HUES6 (cell line): Measurements from ENCODE around the gene RNF141.

Source experiments
- H3K27ac ChIP-seq: 2 replicates; pipeline ENCODE4 v1.7.0; 2013; ENCODE audit warnings: low read depth, mild to moderate bottlenecking, low read length, inconsistent platforms
- H3K27me3 ChIP-seq: 2 replicates; pipeline ENCODE4 v1.6.1; 2013; ENCODE audit warnings: low read length; ENCODE audit not compliant: control insufficient read depth, insufficient read depth
- H3K36me3 ChIP-seq: 2 replicates; pipeline ENCODE4 v1.6.1; 2013; ENCODE audit warnings: low read length; ENCODE audit not compliant: control insufficient read depth, insufficient read depth
- H3K4me1 ChIP-seq: 2 replicates; pipeline ENCODE4 v1.6.1; 2013; ENCODE audit warnings: low read length; ENCODE audit not compliant: control insufficient read depth, insufficient read depth
- H3K4me3 ChIP-seq: 2 replicates; pipeline ENCODE4 v1.5.1; 2013; ENCODE audit warnings: low read depth, low read length
- H3K9ac ChIP-seq: one replicate; pipeline ENCODE4 v1.6.1; 2013; ENCODE audit warnings: mild to moderate bottlenecking, low read length
- H3K9me3 ChIP-seq: 2 replicates; pipeline ENCODE4 v1.6.1; 2013; ENCODE audit warnings: low read depth, low read length; ENCODE audit not compliant: control insufficient read depth, insufficient read depth

Gene RNF141

DNA sequence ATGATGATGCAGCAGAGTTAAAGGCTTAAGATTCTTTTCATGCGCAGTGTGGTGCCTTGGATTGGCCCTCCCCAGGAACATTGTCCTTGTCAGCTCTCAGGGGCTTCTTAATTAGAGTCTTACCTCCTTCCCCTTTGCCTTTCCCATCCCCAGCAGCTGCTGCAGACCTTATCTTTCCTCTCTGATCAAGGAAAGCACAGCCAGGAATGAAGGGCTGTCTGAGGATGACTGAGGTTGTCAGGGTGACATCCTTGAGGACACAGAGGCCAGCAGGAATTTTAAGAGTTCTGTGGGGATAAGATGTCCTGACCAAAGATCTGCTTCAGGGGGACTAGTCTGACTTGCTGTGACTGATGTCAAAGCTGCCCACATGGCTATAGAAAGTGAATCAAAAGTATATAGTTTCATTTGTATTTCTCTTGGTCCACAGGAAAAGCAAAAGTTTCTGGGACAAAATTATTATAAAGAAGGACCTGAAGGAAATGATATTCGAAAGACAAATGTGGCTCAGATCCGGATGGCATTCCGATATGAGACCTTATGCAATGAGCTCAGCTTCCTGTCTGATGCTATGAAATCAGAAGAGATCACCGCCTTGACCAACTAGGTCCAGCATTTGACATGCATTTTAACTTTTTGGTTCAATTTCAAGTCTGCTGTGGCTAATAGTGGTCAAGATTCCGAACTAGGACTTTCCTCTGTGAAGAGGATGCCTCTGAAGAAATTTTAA, 35.5 kb downstream of the RNF141 start:
- no peaks in the 10 kb centered on the region for H3K4me1 ChIP-seq

DNA sequence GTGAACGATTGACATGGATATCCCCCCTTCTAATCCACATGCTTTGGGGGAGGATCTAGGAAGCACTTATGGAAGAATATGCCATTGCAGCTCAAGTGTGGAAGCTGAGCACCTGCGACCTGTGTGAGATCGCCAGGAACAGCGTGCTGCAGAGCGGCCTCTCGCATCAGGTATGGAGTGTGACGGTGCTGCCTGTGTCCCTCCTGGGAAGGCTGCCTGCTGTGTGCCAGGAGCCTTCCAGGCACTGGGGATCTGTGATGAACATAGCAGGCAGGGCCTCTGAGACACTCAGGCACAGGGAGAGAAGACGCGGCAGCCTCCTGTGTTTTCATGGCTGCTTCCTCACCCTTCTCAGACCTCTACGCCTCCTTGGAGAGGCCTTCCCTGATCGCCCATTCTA, 36.5 kb downstream of the RNF141 start:
- Histone ChIP-seq H3K9ac (no peak overlapping the region), H3K27me3 (no peaks in the 10 kb centered on the region), H3K4me3 (no peak overlapping the region), H3K9me3 (no peaks in the 10 kb centered on the region), H3K4me1 (no peaks in the 10 kb centered on the region), H3K27ac (no peak overlapping the region), H3K36me3 (peaks cover 6% of the 10 kb centered on the region)

More for the DNA sequence above, 35.5 kb downstream of the RNF141 start:
- no peak overlapping the region for H3K27ac ChIP-seq
- H3K36me3 ChIP-seq: peaks cover under 1% of the 10 kb centered on the region
- no peaks in the 10 kb centered on the region for H3K9me3 ChIP-seq
- H3K4me3 ChIP-seq: no peak overlapping the region
- H3K9ac ChIP-seq: no peak overlapping the region
- H3K27me3 ChIP-seq: no peaks in the 10 kb centered on the region

DNA sequence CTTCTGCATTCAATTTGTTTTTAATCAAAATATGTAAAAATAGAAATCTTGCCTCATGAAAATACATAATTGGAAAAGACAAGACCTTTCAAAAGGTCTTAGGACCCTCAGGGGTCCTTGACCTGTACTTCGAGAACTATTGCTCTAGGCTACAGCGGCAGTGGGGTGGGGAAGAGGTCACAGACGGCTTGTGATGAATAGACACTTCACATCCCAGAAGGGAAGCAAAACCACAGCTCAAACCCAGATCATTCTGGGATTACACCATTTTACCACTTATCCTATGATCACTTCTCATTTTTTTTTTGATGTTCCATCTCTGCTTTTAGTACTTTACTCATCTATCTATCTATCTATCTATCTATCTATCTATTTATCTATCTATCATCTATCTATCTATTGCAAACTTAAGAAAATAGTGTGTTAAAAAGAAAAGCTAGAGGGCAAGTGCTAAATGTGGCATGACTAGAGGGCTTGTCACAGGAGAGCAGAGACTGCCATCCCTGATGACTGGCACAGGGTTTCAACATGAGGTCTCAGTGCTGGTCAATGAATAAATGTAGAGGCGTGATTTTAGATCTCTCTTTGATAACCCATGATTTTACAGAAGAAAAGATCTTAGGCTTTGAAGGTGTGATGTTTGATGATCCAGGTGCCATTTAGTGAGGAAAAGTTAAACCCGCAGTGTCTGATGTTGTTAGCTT, 37.1 kb downstream of the RNF141 start:
- Histone ChIP-seq H3K36me3 (peaks cover 6% of the 10 kb centered on the region), H3K4me1 (no peaks in the 10 kb centered on the region), H3K27ac (no peak overlapping the region), H3K27me3 (no peaks in the 10 kb centered on the region), H3K9ac (no peak overlapping the region), H3K9me3 (no peaks in the 10 kb centered on the region), H3K4me3 (no peak overlapping the region)

DNA sequence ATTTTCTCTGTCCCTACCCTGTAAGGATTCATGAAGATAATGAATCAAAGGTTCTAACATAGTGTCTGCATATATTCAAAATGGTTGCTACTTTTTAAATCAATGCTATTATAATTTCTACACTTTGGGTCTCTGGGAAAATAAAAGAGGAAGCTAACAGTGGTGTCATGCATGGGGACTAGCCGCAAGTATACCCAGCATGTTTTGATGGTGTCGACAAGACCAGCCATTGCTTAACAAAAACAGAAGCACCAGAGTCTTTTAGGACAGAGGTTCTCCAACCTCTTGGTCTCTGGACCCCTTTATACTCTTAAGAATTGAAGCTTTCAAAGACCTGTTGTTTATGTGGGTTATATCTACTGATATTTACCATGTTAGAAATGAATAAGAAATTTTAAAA, 37.8 kb downstream of the RNF141 start:
- Histone ChIP-seq H3K9ac (no peak overlapping the region), H3K4me3 (no peak overlapping the region), H3K27ac (no peak overlapping the region), H3K9me3 (no peaks in the 10 kb centered on the region), H3K4me1 (no peaks in the 10 kb centered on the region), H3K27me3 (no peaks in the 10 kb centered on the region), H3K36me3 (peaks cover 6% of the 10 kb centered on the region)

DNA sequence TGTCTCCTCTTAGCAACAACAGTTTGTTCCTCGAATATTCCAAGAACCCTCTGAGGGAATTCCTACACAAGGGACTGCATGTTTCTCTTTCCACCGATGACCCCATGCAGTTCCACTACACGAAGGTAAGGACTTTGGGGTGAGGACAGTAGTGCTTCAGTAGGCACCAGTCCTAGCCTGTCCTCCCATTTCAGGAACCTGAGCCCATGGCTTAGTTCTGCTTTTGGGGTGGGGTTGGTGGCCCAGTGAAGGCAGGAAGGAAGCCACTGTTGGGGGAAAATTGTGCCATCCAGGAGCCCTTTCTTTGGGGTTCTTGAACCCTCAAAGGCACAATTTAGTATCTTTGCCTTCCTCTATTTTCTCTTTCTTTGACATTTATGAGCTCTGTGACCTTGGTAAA, 38.2 kb downstream of the RNF141 start:
- Histone ChIP-seq H3K9ac (no peak overlapping the region), H3K4me3 (no peak overlapping the region), H3K27ac (no peak overlapping the region)

DNA sequence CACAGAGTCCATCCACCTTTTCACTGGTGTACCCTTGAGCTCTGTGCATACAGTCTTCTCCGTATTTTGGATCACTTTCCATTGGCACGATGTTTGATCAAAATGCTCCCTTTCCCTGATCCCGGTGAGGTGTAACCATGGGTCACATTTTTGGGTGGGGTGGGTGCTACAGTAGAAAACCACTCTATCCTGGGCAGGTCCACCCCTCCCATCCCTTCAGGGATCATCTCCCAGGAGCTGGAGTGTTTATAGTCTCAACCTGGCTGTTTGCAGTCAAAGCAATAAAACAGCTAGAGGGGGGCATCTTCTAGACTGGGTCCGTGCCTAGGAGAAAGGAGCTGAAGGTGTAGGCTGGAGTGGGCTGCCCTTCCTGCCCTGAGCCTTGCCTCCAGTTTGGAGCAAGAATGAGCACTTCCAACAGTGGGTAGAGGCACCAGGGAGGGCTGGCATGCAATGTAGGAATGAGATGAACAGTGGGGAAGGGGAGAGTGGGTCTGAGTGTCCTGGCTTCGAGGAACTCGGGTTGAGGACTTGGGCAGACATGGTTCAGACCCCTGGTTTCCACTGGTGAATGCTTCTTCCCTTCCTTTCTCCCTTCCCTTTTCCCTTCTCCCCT, 38.8 kb downstream of the RNF141 start:
- Histone ChIP-seq H3K9ac (no peak overlapping the region), H3K27me3 (no peaks in the 10 kb centered on the region), H3K36me3 (peaks cover 6% of the 10 kb centered on the region), H3K4me3 (no peak overlapping the region), H3K4me1 (no peaks in the 10 kb centered on the region), H3K9me3 (no peaks in the 10 kb centered on the region), H3K27ac (no peak overlapping the region)

More for the DNA sequence above, 38.2 kb downstream of the RNF141 start:
- peaks cover 6% of the 10 kb centered on the region for H3K36me3 ChIP-seq
- H3K9me3 ChIP-seq: no peaks in the 10 kb centered on the region
- H3K27me3 ChIP-seq: no peaks in the 10 kb centered on the region
- no peaks in the 10 kb centered on the region for H3K4me1 ChIP-seq

DNA sequence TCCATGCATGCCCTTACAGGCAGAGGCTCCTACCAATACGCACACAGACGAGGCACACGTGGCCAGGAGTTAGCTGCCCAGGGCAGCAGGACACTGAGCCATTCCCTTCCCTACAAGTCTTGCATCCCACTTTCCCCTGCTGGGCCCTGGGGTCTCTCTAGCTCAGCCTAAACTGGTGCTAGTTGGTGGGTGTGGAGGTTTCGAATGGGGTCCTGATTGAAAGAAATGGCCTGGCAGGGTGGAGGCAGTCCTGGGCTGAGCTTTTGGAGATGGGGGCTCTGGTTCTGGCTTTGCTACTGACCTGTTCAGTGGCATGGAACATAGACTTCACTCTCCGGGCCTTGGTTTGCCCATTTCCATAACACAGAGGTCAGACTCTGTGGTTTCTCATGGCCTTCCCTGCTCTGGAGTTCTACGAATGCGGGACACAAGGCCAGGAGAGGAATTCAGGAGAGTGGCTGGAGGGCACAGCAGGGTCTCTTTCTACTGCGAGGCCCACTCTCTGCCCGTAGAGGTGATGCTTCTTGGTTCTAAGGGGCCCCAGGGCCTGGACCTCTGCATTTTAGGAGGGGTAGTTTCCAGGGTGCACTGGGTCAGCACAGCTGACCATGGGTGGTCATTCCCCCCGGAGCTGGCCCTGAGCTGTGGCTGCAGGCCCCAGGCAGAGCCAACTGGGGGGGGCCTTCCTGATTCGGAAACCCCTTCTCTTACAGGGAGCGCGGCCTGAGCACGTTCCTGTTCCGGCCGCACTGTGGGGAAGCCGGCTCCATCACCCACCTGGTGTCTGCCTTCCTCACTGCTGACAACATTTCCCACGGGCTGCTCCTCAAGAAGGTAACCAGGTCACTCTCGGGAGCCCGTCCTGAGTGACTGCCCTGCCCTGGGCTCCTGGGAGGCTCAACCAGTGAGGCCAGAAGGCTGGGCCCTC, 40.0 kb downstream of the RNF141 start:
- no peak overlapping the region for H3K27ac ChIP-seq
- no peaks in the 10 kb centered on the region for H3K4me1 ChIP-seq
- no peaks in the 10 kb centered on the region for H3K9me3 ChIP-seq
- H3K9ac ChIP-seq: no peak overlapping the region
- H3K4me3 ChIP-seq: no peak overlapping the region
- no peaks in the 10 kb centered on the region for H3K27me3 ChIP-seq
- peaks cover 6% of the 10 kb centered on the region for H3K36me3 ChIP-seq

DNA sequence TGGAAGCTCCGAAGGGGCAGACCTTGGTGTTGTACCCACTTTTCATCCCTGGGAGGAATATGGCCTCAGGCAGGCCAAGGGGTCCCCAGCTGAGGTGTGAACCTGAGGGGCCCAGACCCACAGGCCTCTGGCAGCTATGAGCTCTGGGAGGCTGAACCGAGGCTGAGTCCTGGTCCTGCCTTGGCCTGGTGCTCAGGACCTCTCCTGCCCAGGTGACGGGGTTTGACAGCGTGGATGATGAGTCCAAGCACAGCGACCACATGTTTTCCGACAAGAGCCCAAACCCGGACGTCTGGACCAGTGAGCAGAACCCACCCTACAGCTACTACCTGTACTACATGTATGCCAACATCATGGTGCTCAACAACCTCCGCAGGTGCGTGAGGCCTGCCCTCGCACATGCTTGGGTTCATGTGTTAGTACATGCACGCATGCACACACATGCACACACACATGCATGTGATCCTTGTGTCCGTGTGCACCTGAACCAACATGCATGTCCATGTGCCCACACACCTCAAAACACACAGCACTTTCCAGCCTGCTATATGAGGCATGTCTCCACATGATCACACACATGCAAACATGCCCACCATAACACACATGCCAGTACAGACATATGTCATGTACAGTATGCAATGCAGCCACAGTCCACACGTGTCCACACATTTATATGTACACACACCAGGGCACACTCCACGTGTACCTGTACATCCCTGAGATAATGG, 40.9 kb downstream of the RNF141 start:
- Histone ChIP-seq H3K27ac (no peak overlapping the region), H3K27me3 (no peaks in the 10 kb centered on the region), H3K4me1 (no peaks in the 10 kb centered on the region), H3K9ac (no peak overlapping the region), H3K36me3 (peaks cover 11% of the 10 kb centered on the region), H3K4me3 (no peak overlapping the region), H3K9me3 (no peaks in the 10 kb centered on the region)

DNA sequence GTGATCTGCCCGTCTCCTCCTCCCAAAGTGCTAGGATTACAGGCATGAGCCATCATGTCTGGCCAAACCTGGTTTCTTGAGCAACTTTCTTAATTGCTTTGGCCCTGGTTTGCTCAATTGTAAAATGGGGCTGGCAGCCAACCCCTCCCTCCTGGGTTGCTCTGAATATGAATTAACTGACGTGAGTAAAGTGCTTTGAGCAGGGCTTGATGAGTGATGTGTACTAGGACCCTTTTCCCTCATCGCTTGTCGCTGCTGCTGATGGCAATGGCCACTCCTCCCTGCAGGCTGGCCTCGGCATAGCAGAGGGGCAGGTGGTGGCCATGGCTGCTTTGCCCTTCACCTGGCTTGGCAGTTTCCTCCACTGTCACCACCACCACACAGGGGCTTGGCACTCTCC, 41.5 kb downstream of the RNF141 start:
- H3K9me3 ChIP-seq: no peaks in the 10 kb centered on the region
- H3K9ac ChIP-seq: no peak overlapping the region
- no peak overlapping the region for H3K4me3 ChIP-seq
- H3K27me3 ChIP-seq: no peaks in the 10 kb centered on the region
- H3K36me3 ChIP-seq: peaks cover 11% of the 10 kb centered on the region
- no peak overlapping the region for H3K27ac ChIP-seq
- no peaks in the 10 kb centered on the region for H3K4me1 ChIP-seq
